Neutrophil (primary cell): ENCODE results near the gene SPIRE2.
"Not testable (repeated sequence)": the region's sequence is repeated elsewhere in the genome, so short reads cannot be mapped to it uniquely, and the experiment has no call there.

Source experiments
- H3K27ac ChIP-seq: fragments of 200-600 bp; sonication (generic); 2 replicates; pipeline ENCODE4 v1.5.1; 2016; ENCODE audit warnings: mild to moderate bottlenecking, moderate library complexity
- H3K27me3 ChIP-seq: fragments of 200-600 bp; sonication (generic); 2 replicates; pipeline ENCODE4 v1.6.0; 2016; ENCODE audit warnings: mild to moderate bottlenecking
- H3K36me3 ChIP-seq: fragments of 200-600 bp; sonication (generic); 2 replicates; pipeline ENCODE4 v1.5.1; 2017
- H3K4me1 ChIP-seq, 2 experiments: fragments of 200-600 bp in 1 of 2; sonication (generic) in 1 of 2; 1 replicate in 1 of 2; 2 replicates in 1 of 2; pipeline versions ENCODE4 v1.5.1 to v1.6.1; 2013 to 2016; ENCODE audit warnings: low read depth in 1 of 2, low read length in 1 of 2, mild to moderate bottlenecking in 1 of 2, moderate library complexity in 1 of 2; ENCODE audit not compliant: control insufficient read depth in 1 of 2, insufficient read depth in 1 of 2
- H3K4me3 ChIP-seq, 2 experiments: fragments of 200-600 bp in 1 of 2; sonication (generic) in 1 of 2; 1 replicate in 1 of 2; 2 replicates in 1 of 2; pipeline ENCODE4 v1.5.1; 2013 to 2016; ENCODE audit warnings: low read depth in 1 of 2, low read length in 1 of 2, mild to moderate bottlenecking in 1 of 2, moderate library complexity in 1 of 2
- H3K9me3 ChIP-seq: fragments of 200-600 bp; sonication (generic); 2 replicates; pipeline ENCODE4 v1.5.1; 2016
- CTCF ChIP-seq: fragments of 200-600 bp; sonication (generic); IDR thresholded peaks from 2 replicates; pipeline ENCODE4 v1.5.1; 2016; ENCODE audit warnings: antibody characterized with exemption

SPIRE2 gene

GRCh38 chr16:89912143-89912542 lies 83.9 kb downstream of the SPIRE2 start:
- no peak overlapping the region for H3K4me3 ChIP-seq
- peaks cover 65% of the 10 kb centered on the region for H3K36me3 ChIP-seq
- no peaks in the 10 kb centered on the region for H3K9me3 ChIP-seq
- H3K27me3 ChIP-seq, result peaks cover 3% of the 10 kb centered on the region
- H3K27ac ChIP-seq, result no peak overlapping the region
- no peaks in the 10 kb centered on the region for H3K4me1 ChIP-seq
- TF ChIP-seq CTCF, result no peak

GRCh38 chr16:89912627-89913026 lies 84.4 kb downstream of the SPIRE2 start:
- Histone ChIP-seq H3K36me3 (peaks cover 61% of the 10 kb centered on the region), H3K4me3 (no peak overlapping the region), H3K27me3 (peaks cover 8% of the 10 kb centered on the region), H3K9me3 (no peaks in the 10 kb centered on the region), H3K27ac (no peak overlapping the region), H3K4me1 (peaks cover 1 to 2% of the 10 kb centered on the region in 2 experiments)
- TF ChIP-seq CTCF, result no peak

- peaks cover 18% of the 10 kb centered on the region for H3K27me3 ChIP-seq
- no peak overlapping the region for H3K27ac ChIP-seq
- H3K36me3 ChIP-seq, result peaks cover 50% of the 10 kb centered on the region
- no peaks in the 10 kb centered on the region for H3K9me3 ChIP-seq
- no peak for TF ChIP-seq CTCF
- H3K4me3 ChIP-seq, result no peak overlapping the region
- peaks cover 12 to 13% of the 10 kb centered on the region in 2 experiments for H3K4me1 ChIP-seq
These were observed 85.4 kb downstream of the SPIRE2 start for GRCh38 chr16:89913408-89914387.

- Histone ChIP-seq H3K36me3 (peaks cover 41% of the 10 kb centered on the region), H3K4me1 (peaks cover 13 to 15% of the 10 kb centered on the region in 2 experiments), H3K27me3 (peaks cover 29% of the 10 kb centered on the region)
- not testable (repeated sequence) for H3K4me3 ChIP-seq, H3K9me3 ChIP-seq, H3K27ac ChIP-seq
These were observed 86.5 kb downstream of the SPIRE2 start for GRCh38 chr16:89914642-89915285.

- peaks cover 37% of the 10 kb centered on the region for H3K27me3 ChIP-seq
- H3K4me3 ChIP-seq, result no peak overlapping the region
- peaks cover 13 to 15% of the 10 kb centered on the region in 2 experiments for H3K4me1 ChIP-seq
- TF ChIP-seq CTCF, result no peak
- H3K9me3 ChIP-seq, result no peaks in the 10 kb centered on the region
- H3K36me3 ChIP-seq, result peaks cover 33% of the 10 kb centered on the region
- H3K27ac ChIP-seq, result no peak overlapping the region
These were observed 87.3 kb downstream of the SPIRE2 start for GRCh38 chr16:89915303-89916232.
